Activated T-helper 1 cell treated with Interleukin-2 at 50 U/mL for 16 hours (primary cell): ENCODE data around the gene CRIP1.

ENCODE experiments used
- DNase-seq: peaks from one replicate; pipeline ENCODE4 v3.0.0-alpha.2; 2020; ENCODE audit warnings: low read depth

The CRIP1 gene

GRCh38 chr14:105533811-105534498, 47.3 kb downstream of the CRIP1 start:
- DNase-seq, result no peak

DNA sequence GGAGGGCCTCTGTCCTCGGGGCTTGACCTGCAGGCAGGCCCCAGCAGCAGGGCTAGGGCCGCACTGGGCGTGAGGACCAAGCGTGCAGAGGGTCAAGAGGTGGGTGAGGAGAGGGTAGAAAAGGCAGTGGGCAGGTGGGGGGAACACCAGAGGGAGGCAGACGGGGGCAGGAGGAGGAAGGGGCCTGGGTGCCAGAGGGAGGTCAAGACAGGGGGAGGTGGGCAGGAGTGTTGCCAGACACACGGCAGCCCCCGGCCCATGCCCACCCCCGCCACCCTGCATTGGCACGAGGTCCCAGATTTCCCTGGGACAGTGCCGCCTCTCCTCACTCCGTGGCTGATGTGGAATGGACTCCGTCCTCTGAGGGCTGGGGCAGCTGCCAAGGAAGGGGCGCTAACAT, 47.9 kb downstream of the CRIP1 start:
- DNase-seq, result no peak

DNA sequence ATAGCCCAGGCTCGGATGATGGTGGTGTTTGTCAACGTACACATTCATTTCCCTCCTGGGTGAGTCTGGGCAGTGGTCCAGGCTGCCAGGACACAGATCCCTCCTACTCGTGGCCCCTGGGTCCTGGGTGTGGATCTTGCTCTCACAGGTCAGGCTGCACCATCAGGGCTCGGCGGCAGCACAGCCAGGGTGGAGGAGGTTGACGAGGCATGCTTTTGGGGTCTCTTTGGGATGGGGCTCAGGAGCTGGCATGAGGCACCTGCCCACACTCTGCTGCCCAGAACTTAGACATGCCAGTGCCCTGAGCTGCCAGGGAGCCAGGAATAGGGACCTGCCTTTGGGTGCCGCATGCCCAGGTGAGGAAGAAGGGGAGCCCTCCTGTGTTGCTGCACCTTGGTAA, 49.4 kb downstream of the CRIP1 start:
- DNase-seq, result no peak

- no peak for DNase-seq
These were observed 50.2 kb downstream of the CRIP1 start for GRCh38 chr14:105536691-105537579.

DNA sequence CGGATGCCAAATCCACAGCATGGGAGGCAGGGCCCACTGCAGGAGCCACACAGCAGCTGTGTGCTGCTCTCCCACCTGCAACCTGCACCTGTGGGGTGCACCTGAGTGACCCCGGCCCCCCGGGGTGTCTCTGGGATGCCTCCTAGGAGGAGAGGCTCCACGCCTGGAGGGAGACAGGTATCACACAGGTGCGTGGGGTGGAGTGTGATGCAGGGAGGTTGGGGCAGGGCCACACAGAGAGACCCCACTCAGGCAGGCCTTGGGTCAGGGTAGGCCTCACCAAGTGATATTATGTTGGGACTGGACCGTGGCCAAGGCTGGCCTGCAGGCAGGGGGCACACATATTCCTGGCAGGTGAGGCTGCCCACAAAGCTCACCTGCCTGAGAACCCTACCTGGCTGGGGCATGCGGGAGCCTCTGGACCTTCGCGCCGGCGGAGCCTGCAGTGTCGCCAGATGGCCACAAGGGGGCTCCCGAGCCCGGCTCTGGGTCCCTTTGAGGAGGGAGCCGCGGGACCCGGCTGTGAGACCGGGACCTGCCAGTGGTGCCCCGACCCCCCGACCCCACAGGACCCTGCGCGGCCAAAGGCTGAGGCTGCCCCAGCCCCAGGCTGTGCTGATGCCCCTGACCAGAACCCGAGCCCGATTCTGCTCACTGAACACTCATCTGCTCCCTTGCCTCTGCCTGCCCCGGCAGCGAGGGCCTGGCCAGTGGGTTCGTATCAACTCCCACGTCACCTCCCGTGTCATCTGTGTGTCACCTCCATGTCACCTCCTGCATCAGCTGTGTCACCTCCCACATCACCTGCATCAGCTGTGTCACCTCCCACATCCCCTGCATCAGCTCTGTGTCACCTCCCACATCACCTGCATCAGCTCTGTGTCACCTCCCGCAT, 51.1 kb downstream of the CRIP1 start:
- DNase-seq, result peak; percentile 54
